PC-9 (cell line): Measurements from ENCODE around the gene OXSR1. TPM values are rescaled to one million over a fixed set of nuclear protein-coding genes. Genes with fewer than 3 reads are reported as not detected.
"Not testable (repeated sequence)": the region's sequence is repeated elsewhere in the genome, so short reads cannot be mapped to it uniquely, and the experiment has no call there.

Source experiments
- BruUV-seq: library from RNA; stranded (reverse); fragments of 400-500 nt; replicated peaks from 2 replicates; lab custom pipeline; 2021; lab: Mats Ljungman, UMichigan
- CTCF ChIA-PET: fragments of 300-600 bp; sonication (Branson Sonifier 250); formaldehyde crosslinking; loops from one replicate; lab custom pipeline; 2022; ENCODE audit warnings: antibody characterized with exemption; lab: Charles Lee
- POLR2A ChIA-PET: fragments of 300-600 bp; sonication (Branson Sonifier 250); formaldehyde crosslinking; loops from one replicate; lab custom pipeline; 2022; ENCODE audit warnings: antibody characterized with exemption; ENCODE audit not compliant: unreplicated experiment; lab: Charles Lee
- DNase-seq, 2 experiments: peaks; one replicate each; pipeline versions ENCODE4 v3.0.0 to v3.0.0-alpha.2; 2015 to 2022; ENCODE audit warnings: mixed read lengths in 1 of 2
- H2AFZ ChIP-seq: fragments of 200-600 bp; sonication (generic); 2 replicates; pipeline ENCODE4 v1.8.1; 2017; ENCODE audit warnings: antibody characterized with exemption
- H3F3A ChIP-seq: fragments of 200-600 bp; sonication (generic); 2 replicates; pipeline ENCODE4 v1.8.1; 2017; ENCODE audit warnings: antibody characterized with exemption, mild to moderate bottlenecking, low read depth; ENCODE audit not compliant: insufficient read depth
- H3K27ac ChIP-seq: fragments of 200-600 bp; sonication (generic); 2 replicates; pipeline ENCODE4 v1.6.1; 2016; ENCODE audit warnings: mixed run types
- H3K27me3 ChIP-seq: fragments of 200-600 bp; sonication (generic); 2 replicates; pipeline ENCODE4 v1.6.1; 2016; ENCODE audit warnings: low read depth, mixed run types; ENCODE audit not compliant: insufficient read depth
- H3K36me3 ChIP-seq: fragments of 200-600 bp; sonication (generic); 2 replicates; pipeline ENCODE4 v1.6.1; 2016; ENCODE audit warnings: low read depth, mixed run types
- H3K4me1 ChIP-seq: fragments of 200-600 bp; sonication (generic); replicated peaks from 2 replicates; pipeline ENCODE4 v1.6.1; 2016; ENCODE audit warnings: mixed run types; ENCODE audit not compliant: insufficient read depth
- H3K4me2 ChIP-seq: fragments of 200-600 bp; sonication (generic); 2 replicates; pipeline ENCODE4 v1.6.1; 2017; ENCODE audit warnings: mixed run types
- H3K4me3 ChIP-seq: fragments of 200-600 bp; sonication (generic); 2 replicates; pipeline ENCODE4 v1.6.1; 2016; ENCODE audit warnings: mixed run types
- H3K79me2 ChIP-seq: fragments of 200-600 bp; sonication (generic); 2 replicates; pipeline ENCODE4 v1.6.1; 2017; ENCODE audit warnings: low read depth, mixed run types
- H3K9me2 ChIP-seq: fragments of 200-600 bp; sonication (generic); 2 replicates; pipeline ENCODE4 v1.8.1; 2017; ENCODE audit warnings: mild to moderate bottlenecking; ENCODE audit not compliant: insufficient read depth
- H3K9me3 ChIP-seq: fragments of 200-600 bp; sonication (generic); 2 replicates; pipeline ENCODE4 v1.8.1; 2016; ENCODE audit warnings: low read depth; ENCODE audit not compliant: insufficient read depth
- H4K20me1 ChIP-seq: fragments of 200-600 bp; sonication (generic); 2 replicates; pipeline ENCODE4 v1.8.1; 2017; ENCODE audit not compliant: insufficient read depth
- EZH2 ChIP-seq: fragments of 200-600 bp; sonication (generic); IDR thresholded peaks from 2 replicates; pipeline ENCODE4 v1.8.0; 2017; ENCODE audit warnings: antibody characterized with exemption, low read depth
- intact Hi-C: fragments of 100-400 bp; cut with micrococcal nuclease; formaldehyde crosslinking; loops from one replicate; pipeline ENCODE4 v1.10.0; 2022; ENCODE audit not compliant: unreplicated experiment
- total RNA-seq: library from RNA; stranded (reverse); gene quantifications from 2 replicates; pipeline ENCODE4 v1.2.3, GENCODE V29; 2021
- TF ChIP-seq, protein P1 (sequence below): fragments of 200-600 bp; sonication (generic); conservative IDR thresholded peaks from 2 replicates; pipeline ENCODE4 v1.6.1; 2017; ENCODE audit warnings: mixed run types, antibody characterized with exemption, mild to moderate bottlenecking, moderate library complexity

Gene OXSR1
- total RNA-seq, 1 experiment from 2014 or later = 54.3 TPM

DNA sequence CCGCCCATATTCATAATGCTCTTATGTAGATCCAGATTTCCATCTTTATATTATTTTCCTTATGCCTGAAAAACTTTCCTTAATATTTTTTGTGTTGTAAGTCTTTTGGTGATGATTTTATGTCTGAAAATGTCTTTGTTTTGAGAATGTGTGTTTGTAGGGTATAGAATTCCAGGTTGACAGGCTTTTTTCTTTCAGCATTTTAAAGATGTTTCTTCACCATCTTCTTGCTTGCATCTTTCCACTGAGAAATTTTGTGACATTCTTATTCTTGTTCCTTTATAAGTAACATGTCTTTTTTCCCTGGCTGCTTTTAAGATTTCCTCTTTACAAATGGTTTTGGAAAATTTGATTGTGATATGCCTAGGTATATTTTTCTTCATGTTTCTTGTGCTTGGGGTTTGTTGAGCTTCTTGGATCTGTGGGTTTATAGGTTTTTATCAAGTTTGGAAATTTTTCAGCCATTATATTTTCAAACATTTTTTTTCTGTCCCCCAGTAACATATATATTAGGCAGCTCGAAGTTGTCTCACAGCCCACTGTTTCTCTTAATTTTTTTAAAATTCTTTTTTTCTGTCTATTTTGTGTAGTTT is 73.2 kb downstream of the OXSR1 start:
- Histone ChIP-seq H3K4me1 (no peaks in the 10 kb centered on the region), H3K4me3 (no peak overlapping the region), H3K27me3 (no peaks in the 10 kb centered on the region), H3F3A (no peaks in the 10 kb centered on the region), H3K27ac (no peak overlapping the region), H3K4me2 (no peak overlapping the region), H3K79me2 (no peaks in the 10 kb centered on the region), H4K20me1 (0 out of 2 replicates have a peak, but pooled peaks cover 3% of the 10 kb centered on the region), H3K36me3 (peaks cover 25% of the 10 kb centered on the region), H3K9me3 (no peaks in the 10 kb centered on the region), H2AFZ (no peak overlapping the region), H3K9me2 (no peaks in the 10 kb centered on the region)
- ChIA-PET CTCF (no interaction called here), POLR2A (no interaction called here)
- intact Hi-C loops = no loop called here
- no peak for TF ChIP-seq EZH2
- TF ChIP-seq, protein P1, sequence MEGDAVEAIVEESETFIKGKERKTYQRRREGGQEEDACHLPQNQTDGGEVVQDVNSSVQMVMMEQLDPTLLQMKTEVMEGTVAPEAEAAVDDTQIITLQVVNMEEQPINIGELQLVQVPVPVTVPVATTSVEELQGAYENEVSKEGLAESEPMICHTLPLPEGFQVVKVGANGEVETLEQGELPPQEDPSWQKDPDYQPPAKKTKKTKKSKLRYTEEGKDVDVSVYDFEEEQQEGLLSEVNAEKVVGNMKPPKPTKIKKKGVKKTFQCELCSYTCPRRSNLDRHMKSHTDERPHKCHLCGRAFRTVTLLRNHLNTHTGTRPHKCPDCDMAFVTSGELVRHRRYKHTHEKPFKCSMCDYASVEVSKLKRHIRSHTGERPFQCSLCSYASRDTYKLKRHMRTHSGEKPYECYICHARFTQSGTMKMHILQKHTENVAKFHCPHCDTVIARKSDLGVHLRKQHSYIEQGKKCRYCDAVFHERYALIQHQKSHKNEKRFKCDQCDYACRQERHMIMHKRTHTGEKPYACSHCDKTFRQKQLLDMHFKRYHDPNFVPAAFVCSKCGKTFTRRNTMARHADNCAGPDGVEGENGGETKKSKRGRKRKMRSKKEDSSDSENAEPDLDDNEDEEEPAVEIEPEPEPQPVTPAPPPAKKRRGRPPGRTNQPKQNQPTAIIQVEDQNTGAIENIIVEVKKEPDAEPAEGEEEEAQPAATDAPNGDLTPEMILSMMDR = no peak
- DNase-seq = no peak
- no TSS peak for BruUV-seq

DNA sequence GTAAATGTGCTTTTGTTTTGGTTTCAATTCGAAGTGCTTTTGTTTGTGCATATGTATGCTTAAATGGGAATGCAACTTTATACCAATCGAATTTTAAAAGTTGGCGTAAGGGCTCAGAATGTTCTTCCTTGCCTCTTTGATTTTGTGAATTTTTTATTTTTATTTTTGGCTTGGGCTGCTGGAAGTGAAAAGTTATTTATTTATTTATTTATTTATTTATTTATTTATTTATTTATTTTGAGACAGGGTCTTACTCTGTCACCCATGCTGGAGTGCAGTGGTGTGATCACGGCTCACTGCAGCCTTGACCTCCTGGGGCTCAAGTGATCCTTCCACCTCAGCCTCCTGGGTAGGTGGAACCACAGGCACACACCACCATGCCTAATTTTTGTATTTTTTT is 77.5 kb downstream of the OXSR1 start:
- CTCF ChIA-PET, H3K79me2 ChIP-seq, H3K4me1 ChIP-seq, H3K4me3 ChIP-seq, BruUV-seq, H3K9me3 ChIP-seq, intact Hi-C loops, H3K27ac ChIP-seq, H3K4me2 ChIP-seq, DNase-seq, POLR2A ChIA-PET, H2AFZ ChIP-seq, H4K20me1 ChIP-seq, H3K9me2 ChIP-seq, H3F3A ChIP-seq, H3K27me3 ChIP-seq: not testable (repeated sequence)
- peaks cover 11% of the 10 kb centered on the region; the same call in 1 of the 2 replicates for H3K36me3 ChIP-seq

DNA sequence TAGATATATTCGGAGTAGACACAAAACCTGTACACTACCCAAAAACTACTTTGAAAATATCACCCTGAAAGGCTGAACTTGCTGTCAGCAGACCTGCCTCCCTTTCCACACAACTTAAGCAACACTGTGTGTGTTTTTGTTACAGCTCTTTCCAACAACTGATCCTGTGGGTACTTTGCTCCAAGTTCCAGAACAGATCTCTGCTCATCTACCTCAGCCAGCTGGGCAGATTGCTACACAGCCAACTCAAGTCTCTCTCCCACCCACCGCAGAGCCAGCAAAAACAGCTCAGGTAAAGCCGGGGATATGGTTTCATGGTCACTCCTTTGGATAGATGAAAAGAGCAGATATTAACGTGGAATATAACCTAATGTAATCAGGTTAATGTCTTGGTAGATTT is 80.6 kb downstream of the OXSR1 start:
- CTCF ChIA-PET = no interaction called here
- no peak overlapping the region for H3K4me3 ChIP-seq
- H3K36me3 ChIP-seq = 0 out of 2 replicates have a peak, but pooled peaks cover 19% of the 10 kb centered on the region
- H3K4me2 ChIP-seq = no peak overlapping the region
- peaks cover 7% of the 10 kb centered on the region; the same call in 1 of the 2 replicates for H4K20me1 ChIP-seq
- TF ChIP-seq EZH2 = no peak
- TF ChIP-seq, protein P1 = no peak
- intact Hi-C loops = loop anchor here (5.0 kb wide), 2 partner anchors 109 to 236 kb away; partner anchors contain the start of genes ACAA1 and MYD88
- no peaks in the 10 kb centered on the region for H3K9me2 ChIP-seq
- POLR2A ChIA-PET = no interaction called here
- H3K27ac ChIP-seq = no peak overlapping the region
- no peaks in the 10 kb centered on the region for H3K27me3 ChIP-seq
- H2AFZ ChIP-seq = no peak overlapping the region
- H3K4me1 ChIP-seq = 0 out of 2 replicates have a peak, but pooled peaks cover 3% of the 10 kb centered on the region
- no peaks in the 10 kb centered on the region for H3K9me3 ChIP-seq
- peaks cover 10% of the 10 kb centered on the region; the same call in 1 of the 2 replicates for H3F3A ChIP-seq
- H3K79me2 ChIP-seq = no peaks in the 10 kb centered on the region
- DNase-seq = no peak
- no TSS peak for BruUV-seq
